SK-N-MC (cell line): ENCODE measurements around the gene KCNG2.

Experiments
- EZH2 ChIP-seq: fragments of 200-600 bp; sonication (generic); IDR thresholded peaks from one replicate; pipeline ENCODE4 v1.6.1; 2017; ENCODE audit warnings: antibody characterized with exemption
- POLR2AphosphoS5 ChIP-seq: IDR thresholded peaks from 2 replicates; pipeline ENCODE4 v1.6.1; 2012; ENCODE audit warnings: mild to moderate bottlenecking, low read depth, low read length, borderline replicate concordance

DNA sequence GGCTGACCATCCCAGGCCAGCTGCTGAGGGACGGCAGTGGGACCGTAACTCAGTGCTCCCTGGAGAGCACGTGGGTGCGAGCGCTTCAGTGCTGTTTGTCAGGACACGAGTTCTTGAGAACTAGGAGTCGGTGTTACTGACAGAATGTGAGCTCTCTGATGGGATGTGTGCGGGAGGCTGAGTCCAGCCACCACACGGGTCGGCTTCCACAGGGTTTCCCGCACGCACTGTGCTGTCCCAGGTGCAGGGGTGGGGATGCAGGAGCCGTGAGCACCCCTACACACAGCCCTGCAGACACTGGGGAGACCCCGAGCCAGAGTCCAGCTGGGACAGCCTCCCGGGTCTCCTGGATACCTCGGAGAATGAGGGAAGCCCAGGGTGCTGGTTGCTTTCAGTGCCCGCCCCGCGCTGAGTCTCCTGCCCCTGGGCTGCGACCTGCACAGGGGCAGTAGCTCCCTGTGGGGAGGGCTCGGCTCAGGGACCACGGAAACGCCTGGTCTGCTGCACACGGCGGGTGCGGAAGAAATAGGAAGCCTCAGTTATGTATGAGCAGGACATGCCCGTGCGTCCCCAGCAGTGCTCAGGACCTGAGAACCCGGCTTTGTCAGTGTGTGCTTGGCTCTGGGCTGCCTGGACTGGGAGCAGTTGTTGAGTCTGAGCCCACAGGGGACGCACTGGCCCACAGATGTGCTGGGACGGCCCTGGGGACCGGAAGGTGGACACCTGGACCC is 71.2 kb downstream of the KCNG2 start:
- TF ChIP-seq EZH2 (no peak), POLR2AphosphoS5 (no peak)
